Gastroesophageal sphincter (tissue), 3 donors: ENCODE data around the gene CDH1.

Experiments used
- CTCF ChIP-seq, 4 experiments: fragments of 200-600 bp in 2 of 4; fragments of 450-650 bp in 2 of 4; sonication (generic) in 1 of 4; IDR thresholded peaks; one replicate each; pipeline ENCODE4 v1.5.1; 2017 to 2019; ENCODE audit warnings: antibody characterized with exemption in 4 of 4, mild to moderate bottlenecking in 2 of 4, moderate library complexity in 2 of 4
- EP300 ChIP-seq: sonication (generic); formaldehyde crosslinking; IDR thresholded peaks from one replicate; pipeline ENCODE4 v1.6.1; 2017; ENCODE audit warnings: antibody characterized with exemption, mild to moderate bottlenecking
- POLR2A ChIP-seq, 2 donors: fragments of 450-650 bp; IDR thresholded peaks; one replicate each; pipeline ENCODE4 v1.6.1; 2017; ENCODE audit warnings: antibody characterized with exemption in 2 of 2, mild to moderate bottlenecking in 2 of 2, moderate library complexity in 1 of 2
- POLR2AphosphoS5 ChIP-seq: sonication (generic); formaldehyde crosslinking; IDR thresholded peaks from one replicate; pipeline ENCODE4 v1.6.1; 2017; ENCODE audit warnings: antibody characterized with exemption

- TF ChIP-seq CTCF (IDR thresholded peaks at IDR 0.05), result no peak
- no peak for TF ChIP-seq EP300
- no peak for TF ChIP-seq POLR2A (IDR thresholded peaks at IDR 0.05)
- TF ChIP-seq POLR2AphosphoS5, result no peak
These were observed 65.1 kb downstream of the CDH1 start for GRCh38 chr16:68802190-68802589.
